D341Med (cell line): ENCODE data around the gene TBC1D22A.
"Not testable (repeated sequence)": the region's sequence is repeated elsewhere in the genome, so short reads cannot be mapped to it uniquely, and the experiment has no call there.

ENCODE experiments used
- DNase-seq: peaks from one replicate; pipeline ENCODE4 v3.0.0; 2012; ENCODE audit warnings: low spot score

The TBC1D22A gene

DNA sequence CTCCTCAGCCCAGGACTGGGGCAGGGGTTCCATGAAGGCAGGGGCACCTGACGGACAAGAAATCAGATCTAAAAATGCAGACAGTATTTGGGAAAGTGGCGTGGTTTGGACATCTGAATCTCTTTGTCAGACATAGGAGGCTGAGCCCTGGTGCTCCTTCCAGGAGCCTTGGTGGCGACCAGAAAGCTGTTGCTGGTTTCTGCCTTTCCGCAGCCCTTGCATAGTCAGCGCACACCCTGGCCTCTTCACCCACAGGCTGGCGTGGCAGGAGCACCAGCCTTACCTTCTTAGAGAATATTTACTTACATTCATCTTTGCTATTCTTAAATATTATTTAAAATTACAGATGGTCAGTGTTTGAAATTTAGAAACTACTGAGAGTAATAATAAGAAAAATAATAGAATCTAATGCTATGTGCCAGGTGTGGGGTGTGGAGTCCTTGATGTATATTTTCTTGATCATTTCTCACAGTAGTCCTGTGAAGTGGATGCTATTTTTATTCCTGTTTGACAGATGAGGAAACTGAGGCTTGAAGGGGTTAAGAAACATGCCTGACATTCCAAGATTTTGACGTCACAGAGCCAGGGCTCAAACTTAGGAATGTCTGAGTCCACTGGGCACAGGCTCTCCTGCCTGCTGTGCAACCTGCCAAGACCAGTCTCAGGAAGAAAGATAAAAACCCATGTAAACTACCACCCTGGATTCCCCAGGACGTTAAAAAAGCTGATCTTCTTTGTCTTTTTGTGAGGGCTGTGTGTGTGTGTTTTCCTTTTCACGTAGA is 51.6 kb downstream of the TBC1D22A start:
- peak; percentile 11 for DNase-seq

DNA sequence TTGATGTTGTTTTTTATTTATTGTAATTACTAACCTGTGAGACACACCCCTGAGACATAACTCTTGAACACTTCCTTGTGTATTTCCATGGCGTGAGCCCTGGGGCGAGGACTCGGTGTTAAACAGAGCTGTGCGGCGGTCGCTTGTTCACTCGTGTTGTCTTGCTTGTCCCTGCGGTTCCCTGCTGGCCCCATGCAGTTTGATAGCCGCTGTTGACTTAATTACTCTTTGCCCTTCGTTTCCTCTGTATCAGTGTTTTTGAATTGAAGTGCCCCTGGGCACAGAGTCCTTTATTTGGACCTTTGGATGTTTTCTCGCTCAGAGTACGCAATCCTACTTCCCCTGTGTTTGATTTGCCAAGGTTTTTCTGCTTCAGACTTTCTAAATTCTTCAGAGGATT is 52.7 kb downstream of the TBC1D22A start:
- DNase-seq, result peak; percentile 3

DNA sequence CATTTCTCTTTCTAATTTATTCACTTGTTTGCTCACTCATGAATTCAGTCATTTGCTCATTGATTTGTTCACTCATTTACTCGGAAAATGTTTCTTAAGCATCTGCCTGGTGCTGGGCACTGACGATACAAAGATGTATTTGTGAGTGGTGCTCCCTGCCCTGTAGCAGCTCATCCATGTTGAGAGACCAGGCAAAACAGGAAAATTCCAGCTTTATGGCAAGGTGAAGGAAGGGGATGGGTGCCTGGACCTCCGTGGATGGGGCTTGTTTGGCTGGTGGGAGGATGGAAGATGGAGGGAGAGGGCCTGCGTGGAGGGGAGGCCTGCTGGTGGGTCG is 53.1 kb downstream of the TBC1D22A start:
- DNase-seq, result peak; percentile 17

DNA sequence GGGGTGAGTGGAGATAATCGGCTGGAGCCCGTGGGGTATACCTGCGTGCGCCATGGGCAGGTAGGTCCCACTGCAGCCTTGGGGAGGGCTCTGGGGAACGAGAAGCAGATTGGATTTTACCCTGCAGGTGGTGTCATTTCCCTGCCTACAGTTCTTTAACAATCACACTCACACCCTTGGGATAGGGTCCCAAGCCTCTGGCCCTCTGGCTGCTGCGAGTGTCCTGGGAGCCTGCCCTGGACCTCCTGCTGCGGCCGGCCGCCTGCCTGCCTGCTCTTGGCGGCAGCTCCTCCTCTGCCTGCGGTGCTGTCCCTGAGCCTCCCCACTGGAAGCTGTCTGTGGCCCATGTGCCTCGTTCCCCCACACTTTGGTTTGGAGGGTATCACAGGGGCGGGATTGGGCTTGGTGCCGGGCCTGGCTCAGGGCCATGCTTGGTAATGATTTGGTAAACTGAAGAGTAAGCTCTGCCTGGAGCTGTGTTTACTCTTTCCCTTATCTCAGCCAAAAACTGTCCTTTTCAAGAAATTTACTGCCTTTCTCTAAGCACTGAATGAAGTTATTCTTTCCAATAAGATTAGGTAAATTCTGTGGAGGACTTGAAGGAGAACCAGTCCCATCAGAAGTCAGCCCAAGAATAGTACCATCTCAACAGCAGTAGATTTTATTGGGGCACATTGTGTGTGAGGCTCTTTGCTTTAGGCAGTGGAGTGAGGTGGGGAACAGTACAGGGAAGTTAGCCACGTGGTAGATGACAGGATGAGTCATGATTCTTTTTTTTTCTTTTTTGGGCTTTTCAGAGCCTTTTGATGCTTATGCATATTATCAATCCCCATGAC is 53.7 kb downstream of the TBC1D22A start:
- peak; percentile 27 for DNase-seq

DNA sequence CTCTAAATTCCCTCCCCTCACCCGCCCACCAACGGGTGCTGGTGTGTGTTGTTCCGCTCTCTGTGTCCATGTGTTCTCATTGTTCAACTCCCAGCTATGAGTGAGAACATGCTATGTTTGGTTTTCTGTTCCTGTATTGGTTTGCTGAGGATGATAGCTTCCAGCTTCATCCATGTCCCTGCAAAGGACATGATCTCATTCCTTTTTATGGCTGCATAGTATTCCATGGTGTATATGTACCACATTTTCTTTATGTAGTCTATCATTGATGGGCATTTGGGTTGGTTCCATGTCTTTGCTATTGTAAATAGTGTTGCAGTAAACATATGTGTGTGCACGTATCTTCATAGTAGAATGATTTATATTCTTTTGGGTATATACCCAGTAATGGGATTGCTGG is 54.9 kb downstream of the TBC1D22A start:
- DNase-seq, result not testable (repeated sequence)

DNA sequence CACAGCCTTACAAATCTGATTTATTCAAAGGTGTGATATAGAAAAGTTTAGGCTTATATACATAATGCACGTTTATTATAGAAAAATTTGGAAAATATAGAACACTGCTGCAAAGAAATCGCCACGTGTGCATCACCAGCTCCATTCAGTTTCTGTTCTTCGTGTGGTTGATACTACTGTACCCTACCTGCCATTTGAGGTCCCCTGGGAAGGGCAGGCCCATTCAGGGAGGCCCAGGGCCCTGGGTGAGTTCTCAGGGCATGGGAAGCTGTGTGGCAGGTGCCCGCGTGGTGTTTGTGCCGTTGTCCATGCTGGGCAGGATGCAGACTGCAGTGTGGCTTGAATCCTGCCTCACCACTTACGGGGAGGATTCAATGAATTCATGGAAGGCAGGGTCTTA is 60.8 kb downstream of the TBC1D22A start:
- peak; percentile 10 for DNase-seq

DNA sequence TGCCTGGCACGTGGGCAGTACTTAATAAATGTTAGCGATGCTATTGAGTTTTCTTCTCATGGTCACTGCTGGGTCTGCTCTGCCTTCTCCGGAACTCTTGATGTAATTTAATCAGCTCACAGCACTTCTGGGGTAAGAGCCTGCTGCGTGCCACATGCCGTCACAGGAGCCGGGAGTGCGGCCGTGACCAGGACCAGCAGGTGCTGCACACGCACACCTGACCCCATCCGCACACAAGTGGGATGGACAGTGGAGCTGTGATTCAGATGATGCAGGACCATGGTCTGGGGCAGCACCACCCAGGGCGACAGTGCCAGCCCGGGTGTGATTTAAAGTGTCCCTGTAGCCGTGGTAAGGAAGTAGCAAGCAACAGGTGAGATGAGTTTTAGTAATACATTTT is 61.2 kb downstream of the TBC1D22A start:
- peak; percentile 16 for DNase-seq

DNA sequence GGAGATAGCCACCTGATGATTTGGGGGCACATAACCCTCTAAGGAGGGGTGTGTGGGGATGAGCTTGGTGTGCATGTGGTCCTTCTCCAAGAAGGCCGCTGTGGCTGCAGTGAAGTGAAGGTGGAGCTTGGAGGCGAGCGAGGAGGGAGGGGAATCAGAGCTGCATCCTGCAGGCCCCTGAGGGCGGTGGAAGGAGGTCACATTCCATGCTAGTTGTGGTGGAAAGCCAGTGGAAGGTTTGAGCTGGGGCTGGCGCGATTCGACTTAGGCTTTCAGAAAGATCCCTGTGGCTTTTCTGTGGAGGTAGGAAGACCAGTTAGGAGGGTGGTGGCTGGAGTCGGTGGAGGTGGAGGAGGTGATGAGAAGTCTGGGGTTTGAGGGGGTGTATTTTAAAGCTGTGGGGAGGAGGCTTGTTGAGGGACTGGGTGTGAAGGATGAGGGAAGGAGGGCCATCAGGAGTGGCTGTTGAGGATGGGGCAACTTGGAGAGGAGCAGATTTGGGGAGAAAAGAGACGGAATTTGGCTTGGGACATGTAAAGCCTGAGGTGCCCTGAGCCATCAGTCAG is 62.0 kb downstream of the TBC1D22A start:
- DNase-seq, result peak; percentile 12

DNA sequence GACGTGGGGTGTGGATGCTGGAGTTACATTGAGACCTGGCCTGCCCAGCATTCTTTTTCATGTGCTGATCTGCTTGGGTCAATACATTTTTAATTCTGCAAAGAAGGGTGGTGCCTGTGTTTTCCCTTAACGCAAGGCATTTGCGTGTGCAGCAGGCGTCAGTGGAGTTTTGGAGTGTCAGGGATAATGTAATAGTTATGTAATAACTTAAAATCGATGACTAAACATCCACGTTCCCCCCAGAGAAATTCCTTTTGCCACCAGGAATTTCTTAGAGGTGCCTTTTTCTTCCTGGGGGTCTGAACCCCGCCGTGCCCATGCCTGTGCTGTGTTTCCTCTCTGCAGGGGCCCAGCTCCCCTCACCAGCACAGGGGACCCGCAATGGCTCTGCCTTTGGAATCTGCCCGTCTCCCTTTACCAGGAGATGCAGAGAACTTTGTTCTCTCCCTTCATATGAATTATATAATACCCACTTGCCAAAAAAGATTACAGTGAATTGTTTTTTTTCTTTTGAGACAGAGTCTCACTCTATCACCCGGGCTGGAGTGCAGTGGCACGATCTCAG is 62.6 kb downstream of the TBC1D22A start:
- peak; percentile 10 for DNase-seq

DNA sequence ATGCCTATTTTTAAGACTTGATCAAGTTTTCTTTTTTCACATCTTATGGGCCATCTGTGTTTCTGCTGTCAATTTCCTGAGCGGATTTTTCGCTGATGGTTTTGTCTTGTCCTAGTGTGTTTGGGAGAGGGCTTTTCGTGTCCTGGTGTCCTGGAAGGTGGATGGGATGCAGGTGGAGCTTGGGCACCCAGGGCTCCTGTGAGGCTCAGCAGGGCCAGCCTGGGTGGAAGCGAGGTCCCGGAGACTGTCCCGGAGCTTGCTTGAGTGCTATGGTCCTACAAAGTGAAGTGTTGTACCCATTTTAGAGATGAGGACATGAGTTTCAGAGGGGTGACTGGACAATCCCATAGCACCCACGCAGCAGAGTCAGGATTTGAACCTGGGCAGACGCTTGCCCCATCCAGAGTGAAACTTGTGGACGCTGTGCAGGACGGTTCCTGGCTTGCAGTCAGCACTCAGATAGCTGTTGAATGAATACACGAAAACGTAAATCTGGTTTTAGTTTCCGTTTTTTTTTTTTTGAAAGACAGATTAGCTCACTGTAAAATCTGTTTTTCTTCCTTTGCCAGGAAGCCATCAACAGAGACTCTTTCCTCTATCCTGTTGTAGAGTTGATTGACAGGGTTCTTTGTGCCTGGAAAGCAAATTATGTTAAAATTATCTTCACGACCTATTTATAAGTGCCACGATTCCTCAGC is 64.1 kb downstream of the TBC1D22A start:
- peak; percentile 11 for DNase-seq

DNA sequence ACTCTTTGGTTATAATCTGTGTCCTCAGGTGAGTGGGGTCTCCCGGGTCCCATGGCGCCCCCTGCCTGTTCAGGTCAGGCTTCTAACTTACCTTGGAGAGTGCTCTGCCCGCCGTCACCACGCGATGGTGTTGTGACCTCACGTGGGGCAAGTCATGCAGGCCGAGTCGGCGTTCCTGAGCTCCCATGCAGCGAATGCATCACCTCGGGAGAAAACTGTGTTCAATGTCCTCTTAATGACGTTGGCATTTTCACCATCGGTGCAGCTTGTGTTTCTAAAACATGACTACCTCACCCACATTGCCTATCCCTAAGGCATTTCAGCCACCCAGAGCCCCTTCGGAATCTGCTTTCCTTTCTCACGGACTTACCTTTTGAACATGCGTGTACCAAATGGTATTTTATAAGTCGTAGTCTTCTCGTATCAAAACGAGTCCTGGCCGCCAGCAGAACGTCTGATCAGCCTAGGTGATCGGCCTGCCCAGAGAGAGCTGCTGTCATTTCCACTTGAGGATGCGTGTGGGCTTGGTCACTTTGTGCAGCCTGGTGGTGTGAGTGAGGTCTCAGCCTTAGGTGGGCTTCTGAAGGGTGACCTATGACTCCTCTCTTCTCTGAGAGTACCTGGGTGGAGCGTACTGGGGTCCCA is 64.8 kb downstream of the TBC1D22A start:
- DNase-seq, result peak; percentile 18

DNA sequence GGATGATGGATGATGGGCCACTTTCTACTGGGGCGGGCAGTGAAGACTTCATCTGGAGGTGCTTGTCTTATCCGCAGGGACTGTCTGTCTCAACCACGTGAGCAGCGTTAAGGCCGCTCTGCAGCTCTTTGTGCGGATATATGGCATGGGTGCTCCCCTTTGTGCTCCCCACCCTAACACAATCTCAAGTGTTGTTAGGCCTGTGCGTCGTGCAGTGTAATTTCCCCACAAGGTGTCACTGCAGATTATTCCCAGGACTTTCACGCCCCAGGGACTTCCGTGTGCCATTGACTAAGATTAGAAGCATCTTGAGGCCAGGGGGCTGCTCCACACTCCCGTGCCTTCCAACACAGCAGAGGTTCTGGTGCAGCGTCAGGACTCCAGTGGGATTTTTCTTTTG is 65.3 kb downstream of the TBC1D22A start:
- DNase-seq, result peak; percentile 15

DNA sequence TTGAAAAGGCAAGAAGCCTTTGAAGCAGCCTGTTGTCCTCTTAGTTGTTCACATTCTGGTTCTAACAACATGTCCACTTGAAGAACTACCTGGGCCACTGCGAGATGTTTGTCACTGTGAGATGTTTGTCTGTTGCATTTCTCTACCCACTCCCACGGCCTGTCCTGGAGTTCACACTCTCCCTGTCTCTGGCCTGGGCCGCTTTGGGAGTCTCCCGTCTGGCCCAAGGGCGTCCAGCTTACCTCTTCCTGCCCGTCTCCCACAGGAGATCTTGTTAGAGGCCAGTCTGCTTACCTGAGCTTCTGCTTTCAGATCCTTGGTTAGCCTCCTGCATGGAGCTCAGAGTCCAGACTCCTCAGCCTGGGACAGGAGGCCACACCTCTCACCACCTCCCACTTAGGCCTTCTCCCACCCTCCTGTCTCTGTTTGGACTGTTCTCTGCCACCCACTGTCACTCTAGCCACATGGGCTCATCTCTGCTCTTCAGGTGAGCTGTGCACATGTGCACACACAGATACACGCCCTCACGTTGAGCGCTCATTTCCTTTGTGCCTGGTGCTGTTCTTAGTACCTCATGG is 66.0 kb downstream of the TBC1D22A start:
- peak; percentile 10 for DNase-seq

DNA sequence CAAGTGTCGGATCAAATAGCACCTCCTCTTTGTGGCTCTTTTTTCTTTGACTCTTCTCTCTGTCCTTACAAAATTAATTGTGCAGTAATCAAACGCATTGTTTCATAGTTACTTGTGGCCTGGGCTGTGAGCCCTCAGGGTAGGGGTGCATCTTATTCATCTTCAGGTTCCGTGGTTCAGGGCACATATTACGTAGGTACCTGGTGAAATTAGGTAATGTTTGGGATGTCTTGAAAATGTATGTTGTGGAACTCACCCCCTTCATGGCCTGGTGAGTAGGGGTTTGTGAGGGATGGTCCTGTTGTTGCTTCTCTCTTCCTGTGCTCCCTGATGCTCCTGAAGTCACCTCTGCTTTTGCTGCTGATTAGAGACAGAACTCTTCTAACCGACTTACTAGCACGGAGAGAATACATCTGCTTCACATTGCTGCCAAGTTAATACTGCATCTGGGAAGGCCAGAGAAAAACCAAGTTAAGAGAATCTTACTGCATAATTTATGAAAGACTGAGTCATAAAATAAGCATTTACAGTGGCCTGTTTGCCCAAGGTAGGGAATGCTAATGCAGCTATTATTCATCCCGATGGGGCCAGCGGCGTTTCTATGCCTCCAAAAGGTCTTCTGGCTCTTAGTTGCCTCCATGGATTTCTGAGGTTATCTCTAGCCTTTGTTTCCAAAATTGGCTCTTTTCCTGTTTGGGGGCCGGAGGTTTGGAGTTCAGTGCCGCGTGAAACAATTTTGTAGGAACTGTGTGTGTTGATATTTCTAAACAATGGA is 66.9 kb downstream of the TBC1D22A start:
- peak; percentile 4 for DNase-seq

DNA sequence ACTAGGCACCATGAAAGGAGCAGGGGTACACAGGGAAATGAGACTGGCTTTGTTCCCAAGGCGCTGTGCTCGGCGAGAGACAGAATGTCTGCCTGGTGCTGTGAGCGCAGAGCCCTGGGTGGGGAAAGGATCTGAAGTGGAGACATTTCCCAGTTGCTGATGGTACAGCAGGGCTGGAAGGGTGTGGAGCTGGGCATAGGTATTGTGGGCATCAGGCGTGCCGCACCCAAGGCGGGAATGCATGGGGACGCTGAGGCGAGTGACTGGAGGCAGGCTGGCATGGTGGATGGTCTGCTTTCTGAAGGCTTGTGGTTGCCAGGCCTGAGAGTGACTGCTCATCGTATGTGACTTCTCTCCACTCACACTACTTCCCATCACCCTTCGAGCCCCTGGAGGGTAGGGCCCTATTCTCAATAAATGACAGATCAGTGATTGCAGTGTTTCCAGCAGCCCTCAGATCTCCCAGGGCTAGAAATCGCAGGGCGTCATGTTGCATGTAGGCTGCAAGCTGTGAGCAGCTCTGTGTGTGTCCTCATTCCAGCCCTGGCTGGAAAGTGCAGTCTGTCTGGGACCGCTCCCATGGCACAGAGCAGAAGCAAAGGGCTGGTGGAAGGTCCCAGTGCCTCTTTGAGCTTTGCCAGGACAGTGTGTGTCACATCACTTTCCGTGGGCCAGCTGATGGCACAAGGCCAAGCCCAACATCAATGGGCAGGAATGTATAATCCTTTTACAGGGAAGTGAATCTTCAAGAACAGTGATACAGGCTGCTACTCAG is 67.7 kb downstream of the TBC1D22A start:
- peak; percentile 26 for DNase-seq

DNA sequence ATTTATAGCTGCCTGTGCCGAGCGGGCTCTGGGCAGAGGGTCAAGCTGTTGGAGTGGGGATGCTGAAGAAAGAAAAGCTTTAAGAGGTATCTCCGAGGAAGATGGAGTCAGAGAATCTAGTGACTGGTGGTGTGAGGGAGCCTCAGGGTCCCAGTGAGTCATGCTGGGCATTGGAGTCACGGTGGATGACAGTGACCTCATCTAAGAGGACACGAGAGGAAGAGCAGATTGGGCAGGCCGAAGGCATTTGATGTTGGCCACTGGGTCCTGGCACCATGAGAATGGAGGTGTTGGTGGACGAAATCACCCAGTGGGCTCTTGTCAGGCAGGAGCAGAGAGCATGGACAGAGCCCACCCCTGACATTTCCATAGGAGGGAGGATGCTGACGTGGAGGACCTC is 68.4 kb downstream of the TBC1D22A start:
- DNase-seq, result peak; percentile 10

DNA sequence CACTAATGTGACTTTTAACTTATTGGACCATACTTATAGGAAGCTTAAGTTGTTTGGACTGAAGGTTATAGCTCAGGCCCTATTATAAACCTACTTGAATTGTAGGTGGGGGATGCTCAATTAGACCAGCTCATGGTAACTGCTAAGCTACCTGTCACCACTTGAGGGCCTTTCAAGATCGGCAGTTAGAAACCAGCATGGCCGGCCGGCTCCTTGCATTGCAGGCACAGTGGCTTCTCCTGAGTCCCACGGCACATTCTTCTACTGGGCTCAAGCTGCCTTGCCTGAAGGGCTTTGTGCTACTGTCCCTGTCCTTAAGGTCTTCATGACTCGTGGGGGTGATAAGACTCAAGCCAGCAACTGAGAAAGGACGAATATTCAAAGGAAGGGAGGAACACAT is 70.8 kb downstream of the TBC1D22A start:
- peak; percentile 49 for DNase-seq

DNA sequence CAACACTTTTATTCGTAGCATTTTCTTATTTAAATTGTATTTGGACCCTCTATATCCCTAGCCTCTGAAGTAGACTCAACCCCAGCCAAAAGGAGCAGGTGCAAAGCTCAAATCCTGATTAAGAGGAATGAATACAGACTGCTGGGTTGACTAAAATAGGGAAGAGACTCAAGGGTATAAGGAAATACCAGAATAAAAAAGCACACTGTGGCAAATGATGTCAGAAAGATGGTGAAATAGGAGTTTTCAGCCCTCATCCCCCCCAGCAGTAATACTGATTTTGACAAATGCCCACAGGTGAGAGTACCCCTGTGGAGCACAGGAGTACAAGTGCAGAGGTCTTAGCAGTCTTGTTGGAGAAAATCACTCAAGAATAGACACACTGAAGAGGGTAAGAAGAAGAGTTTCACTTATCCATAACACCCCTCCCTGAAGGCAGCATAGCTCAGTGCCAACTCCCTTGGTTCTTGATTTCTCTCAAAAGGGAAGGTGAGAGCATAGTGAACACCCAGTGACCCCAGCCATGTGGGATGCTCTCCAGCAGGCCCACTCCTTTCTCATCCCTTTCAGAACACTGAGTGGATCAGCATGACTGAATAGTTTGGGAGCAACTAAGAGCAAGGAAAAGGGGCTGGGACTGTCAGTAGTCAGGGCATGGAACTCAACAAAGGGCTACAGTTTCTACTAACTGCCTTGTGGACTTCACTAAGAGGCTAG is 71.7 kb downstream of the TBC1D22A start:
- peak; percentile 5 for DNase-seq

DNA sequence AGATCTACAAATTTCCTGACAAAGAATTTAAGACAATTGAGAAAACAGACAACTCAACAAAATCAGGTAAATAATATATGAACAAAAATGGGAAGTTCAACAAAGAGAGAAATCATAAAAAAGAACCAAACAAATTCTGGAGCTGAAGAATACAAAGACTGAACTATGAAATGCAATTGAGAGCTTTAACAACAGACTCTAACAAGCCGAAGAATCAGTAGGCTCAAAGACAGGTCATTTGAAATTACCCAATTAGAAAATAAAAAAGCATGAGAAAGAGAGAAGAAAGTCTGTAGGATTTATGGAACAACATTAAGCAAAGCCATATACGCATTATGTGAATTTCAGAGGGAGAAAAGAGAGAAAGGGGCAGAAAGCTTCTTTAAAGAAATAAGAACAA is 72.8 kb downstream of the TBC1D22A start:
- no peak for DNase-seq
